D721Med (cell line): ENCODE data around the gene PPP2R5C.
"Not testable (repeated sequence)": the region's sequence is repeated elsewhere in the genome, so short reads cannot be mapped to it uniquely, and the experiment has no call there.

Experiments
- DNase-seq: peaks from one replicate; pipeline ENCODE4 v3.0.0; 2011; ENCODE audit warnings: low spot score; ENCODE audit not compliant: insufficient read length
- FAIRE-seq: peaks from 2 replicates; lab custom pipeline; 2011; peaks lifted over from hg19 to GRCh38; lab: Jason Lieb, UNC
- TF ChIP-seq, protein P1 (sequence below): IDR thresholded peaks from 2 replicates; pipeline ENCODE4 v1.5.1; 2012; ENCODE audit warnings: mild to moderate bottlenecking, control low read depth; ENCODE audit not compliant: insufficient read depth; ENCODE audit errors: missing control alignments

PPP2R5C gene

DNA sequence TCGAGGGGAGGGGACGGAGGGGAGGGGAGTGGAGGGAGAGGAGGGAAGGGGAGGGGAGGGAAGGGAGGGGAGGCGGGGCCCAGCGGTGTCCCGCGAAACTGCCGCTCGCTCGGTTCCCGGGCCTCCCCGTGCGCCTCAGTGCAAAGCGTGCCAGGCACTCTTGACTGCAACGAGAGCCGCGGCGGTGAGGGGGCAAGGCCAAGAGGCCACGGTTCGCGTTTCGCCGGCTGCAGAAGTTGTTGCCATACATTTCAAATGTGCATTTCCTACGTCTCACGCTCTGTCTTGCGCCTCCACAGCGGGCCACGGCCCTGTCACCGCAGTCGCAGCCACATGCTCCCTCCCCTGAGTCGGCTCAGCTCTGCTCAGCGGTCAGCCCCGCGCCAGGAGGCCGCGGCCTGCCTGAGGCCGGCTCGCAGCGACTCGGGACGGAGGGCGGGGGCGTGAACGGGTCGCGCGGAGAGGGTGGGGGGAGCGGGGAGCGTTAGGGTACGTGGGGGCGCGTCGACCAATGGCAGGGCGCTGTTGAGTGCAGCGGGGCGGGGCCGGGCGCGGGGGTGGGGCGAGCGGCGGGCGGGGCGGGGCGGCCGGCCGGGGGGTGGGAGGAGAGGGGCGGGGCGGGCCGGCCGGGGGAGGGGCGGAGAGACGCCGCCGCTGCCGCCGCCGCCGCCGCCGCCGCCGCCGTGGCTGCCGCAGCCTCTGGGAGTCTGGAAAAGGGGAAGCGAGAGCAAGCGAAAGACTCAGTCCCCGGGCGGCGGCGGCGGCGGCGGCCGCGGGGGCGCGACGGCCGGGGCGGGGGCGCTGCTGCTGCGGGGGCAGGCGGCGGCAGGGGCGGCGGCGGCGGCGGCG is at the start of gene PPP2R5C:
PPP2R5C (plus strand) TSS at position 678 of the 849 bp plus-strand sequence. CDS start 185 bp downstream, outside the sequence.
- DNase-seq (peak; percentile 72), FAIRE-seq (no peak)
- TF ChIP-seq, protein P1, sequence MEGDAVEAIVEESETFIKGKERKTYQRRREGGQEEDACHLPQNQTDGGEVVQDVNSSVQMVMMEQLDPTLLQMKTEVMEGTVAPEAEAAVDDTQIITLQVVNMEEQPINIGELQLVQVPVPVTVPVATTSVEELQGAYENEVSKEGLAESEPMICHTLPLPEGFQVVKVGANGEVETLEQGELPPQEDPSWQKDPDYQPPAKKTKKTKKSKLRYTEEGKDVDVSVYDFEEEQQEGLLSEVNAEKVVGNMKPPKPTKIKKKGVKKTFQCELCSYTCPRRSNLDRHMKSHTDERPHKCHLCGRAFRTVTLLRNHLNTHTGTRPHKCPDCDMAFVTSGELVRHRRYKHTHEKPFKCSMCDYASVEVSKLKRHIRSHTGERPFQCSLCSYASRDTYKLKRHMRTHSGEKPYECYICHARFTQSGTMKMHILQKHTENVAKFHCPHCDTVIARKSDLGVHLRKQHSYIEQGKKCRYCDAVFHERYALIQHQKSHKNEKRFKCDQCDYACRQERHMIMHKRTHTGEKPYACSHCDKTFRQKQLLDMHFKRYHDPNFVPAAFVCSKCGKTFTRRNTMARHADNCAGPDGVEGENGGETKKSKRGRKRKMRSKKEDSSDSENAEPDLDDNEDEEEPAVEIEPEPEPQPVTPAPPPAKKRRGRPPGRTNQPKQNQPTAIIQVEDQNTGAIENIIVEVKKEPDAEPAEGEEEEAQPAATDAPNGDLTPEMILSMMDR = no peak

DNA sequence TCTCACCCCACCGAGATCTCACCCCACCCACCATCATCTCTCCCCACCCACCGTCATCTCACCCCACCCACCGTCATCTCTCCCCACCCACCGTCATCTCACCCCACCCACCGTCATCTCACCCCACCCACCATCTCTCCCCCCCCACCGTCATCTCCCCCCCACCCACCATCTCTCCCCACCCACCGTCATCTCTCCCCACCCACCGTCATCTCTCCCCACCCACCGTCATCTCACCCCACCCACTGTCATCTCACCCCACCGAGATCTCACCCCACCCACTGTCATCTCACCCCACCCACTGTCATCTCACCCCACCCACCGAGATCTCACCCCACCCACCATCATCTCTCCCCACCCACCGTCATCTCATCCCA is 49.7 kb upstream of the PPP2R5C start:
- DNase-seq, FAIRE-seq: not testable (repeated sequence)

DNA sequence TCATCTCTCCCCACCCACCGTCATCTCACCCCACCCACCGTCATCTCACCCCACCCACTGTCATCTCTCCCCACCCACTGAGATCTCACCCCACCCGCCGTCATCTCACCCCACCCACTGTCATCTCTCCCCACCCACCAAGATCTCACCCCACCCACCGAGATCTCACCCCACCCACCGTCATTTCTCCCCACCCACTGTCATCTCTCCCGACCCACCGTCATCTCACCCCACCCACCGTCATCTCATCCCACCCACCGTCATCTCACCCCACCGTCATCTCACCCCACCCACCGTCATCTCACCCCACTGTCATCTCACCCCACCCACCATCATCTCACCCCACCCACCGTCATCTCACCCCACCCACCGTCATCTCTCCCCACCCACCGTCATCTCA is 49.2 kb upstream of the PPP2R5C start:
- not testable (repeated sequence) for FAIRE-seq, DNase-seq

DNA sequence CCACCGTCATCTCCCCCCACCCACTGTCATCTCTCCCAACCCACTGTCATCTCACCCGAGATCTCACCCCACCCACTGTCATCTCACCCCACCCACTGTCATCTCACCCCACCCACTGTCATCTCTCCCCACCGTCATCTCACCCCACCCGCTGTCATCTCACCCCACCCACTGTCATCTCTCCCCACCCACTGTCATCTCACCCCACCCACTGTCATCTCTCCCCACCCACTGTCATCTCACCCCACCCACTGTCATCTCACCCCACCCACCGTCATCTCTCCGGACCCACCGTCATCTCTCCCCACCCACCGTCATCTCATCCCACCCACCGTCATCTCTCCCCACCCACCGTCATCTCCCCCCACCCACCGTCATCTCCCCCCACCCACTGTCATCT is 48.4 kb upstream of the PPP2R5C start:
- not testable (repeated sequence) for FAIRE-seq, DNase-seq

DNA sequence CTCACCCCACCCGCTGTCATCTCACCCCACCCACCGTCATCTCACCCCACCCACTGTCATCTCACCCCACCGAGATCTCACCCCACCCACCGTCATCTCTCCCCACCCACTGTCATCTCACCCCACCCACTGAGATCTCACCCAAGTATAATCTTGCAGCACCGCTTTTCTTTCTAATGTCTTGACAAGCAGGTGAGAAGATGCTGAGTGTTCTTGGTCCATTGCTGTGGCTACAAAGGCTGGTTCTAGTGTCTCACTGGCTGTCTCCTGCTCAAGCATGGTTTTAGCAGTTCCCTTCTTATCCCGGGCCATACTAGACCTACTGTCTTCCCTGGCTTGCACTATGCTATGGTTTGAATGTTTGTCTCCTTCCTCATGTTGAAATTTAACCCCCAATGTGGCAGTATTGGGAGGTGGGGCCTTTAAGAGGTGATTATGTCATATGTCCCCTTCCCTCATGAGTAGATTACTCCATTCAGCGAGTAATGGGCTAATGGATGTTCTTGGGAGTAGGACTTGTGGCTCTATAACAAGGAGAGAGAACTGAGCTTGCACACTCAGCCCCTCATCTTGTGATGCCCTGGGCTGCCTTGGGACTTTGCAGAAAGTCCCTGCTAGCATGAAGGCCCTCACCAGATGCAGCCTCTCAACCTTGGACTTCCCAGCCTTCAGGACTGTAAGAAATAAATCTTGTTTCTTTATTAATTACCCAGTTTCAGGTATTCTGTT is 47.7 kb upstream of the PPP2R5C start:
- TF ChIP-seq, protein P1 = no peak
- no peak for DNase-seq
- FAIRE-seq = no peak

DNA sequence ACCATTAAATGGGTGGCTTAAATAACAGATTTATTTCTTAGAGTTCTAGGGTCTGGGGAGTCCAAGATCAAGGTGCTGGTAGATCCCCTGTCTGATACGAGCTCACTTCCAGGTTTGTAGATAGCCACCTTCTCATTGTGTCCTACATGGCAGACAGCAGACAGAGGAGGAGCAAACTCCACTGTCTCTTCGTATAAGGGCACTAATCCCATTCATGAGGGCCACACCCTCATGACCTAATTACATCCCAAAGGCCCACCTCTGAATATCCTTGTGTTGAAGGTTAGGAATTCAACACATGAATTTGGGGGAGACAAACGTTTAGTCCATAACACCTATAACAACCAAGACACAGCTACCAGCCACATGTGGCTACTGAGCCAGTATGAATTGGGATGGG is 47.1 kb upstream of the PPP2R5C start:
- TF ChIP-seq, protein P1 = no peak
- no peak for FAIRE-seq

DNA sequence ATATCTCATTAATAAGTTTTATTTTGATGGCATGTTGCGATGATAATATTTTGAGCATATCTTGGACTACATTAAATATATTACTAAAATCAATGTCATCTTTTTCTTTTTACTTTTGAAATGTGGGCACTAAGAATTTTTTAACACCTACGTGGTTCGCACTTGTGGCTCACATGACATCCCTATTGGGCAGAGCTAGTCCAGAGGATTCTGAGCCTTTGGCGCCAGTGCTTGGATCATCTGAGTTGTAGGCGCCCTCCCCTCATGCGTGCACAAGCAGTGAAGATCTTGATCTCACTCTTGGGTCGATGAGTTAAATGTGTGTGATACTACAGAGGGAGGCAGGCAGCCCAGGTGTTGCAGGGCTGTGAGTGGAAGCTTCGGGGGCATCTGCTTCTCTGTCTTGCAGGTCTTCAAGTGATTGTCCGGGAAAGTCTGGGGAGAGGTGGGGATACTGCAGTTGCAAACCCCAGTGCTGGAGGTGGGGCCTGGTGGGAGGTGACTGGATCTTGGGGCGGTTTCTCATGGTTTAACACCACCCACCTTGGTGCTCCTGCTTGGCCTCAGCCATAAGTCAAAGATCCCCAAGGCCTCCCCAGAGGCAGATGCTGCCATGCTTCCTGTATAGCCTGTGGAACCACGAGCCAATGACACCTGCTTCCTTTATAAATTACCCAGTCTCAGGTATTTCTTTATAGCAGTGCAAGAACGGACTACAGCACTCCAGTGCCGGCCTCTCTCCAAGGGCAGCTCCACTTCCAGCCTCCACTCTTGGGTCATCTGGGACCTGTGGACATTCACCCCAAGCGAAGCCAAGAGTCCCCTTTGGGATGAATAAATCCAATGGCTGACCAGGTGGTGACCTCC is 46.1 kb upstream of the PPP2R5C start:
- FAIRE-seq = no peak
- DNase-seq = no peak
- TF ChIP-seq, protein P1 = no peak

More for the DNA sequence above, 47.1 kb upstream of the PPP2R5C start:
- DNase-seq = no peak
